Stimulated activated CD8-positive, alpha-beta memory T cell treated with anti-CD3 and anti-CD28 coated beads, Interleukin-12 subunit alpha, Interleukin-12 subunit beta, amount 100 ng/mL, for 24 hours (primary cell): ENCODE measurements around the gene PLA2G2F.

Experiments
- DNase-seq: peaks from one replicate; pipeline ENCODE4 v3.0.0-alpha.2; 2020; ENCODE audit errors: extremely low read depth

The PLA2G2F gene

GRCh38 chr1:20189664-20190063 lies 50.5 kb downstream of the PLA2G2F start:
- DNase-seq, result no peak

- DNase-seq, result no peak
Measured at GRCh38 chr1:20190256-20191160, 51.4 kb downstream of the PLA2G2F start.

GRCh38 chr1:20191266-20191825 lies 52.2 kb downstream of the PLA2G2F start:
- DNase-seq, result no peak

- DNase-seq, result no peak
Measured at GRCh38 chr1:20192364-20192763, 53.2 kb downstream of the PLA2G2F start.

GRCh38 chr1:20192871-20193411 lies 53.8 kb downstream of the PLA2G2F start:
- no peak for DNase-seq

- DNase-seq, result no peak
Measured at GRCh38 chr1:20194224-20194623, 55.1 kb downstream of the PLA2G2F start.

GRCh38 chr1:20194757-20195461 lies 55.8 kb downstream of the PLA2G2F start:
- peak; percentile 52 for DNase-seq

- no peak for DNase-seq
Measured at GRCh38 chr1:20195462-20195780, 56.3 kb downstream of the PLA2G2F start.

- DNase-seq, result no peak
Measured at GRCh38 chr1:20197329-20197791, 58.2 kb downstream of the PLA2G2F start.

- no peak for DNase-seq
Measured at GRCh38 chr1:20198296-20198695, 59.2 kb downstream of the PLA2G2F start.

- no peak for DNase-seq
Measured at GRCh38 chr1:20198918-20199317, 59.8 kb downstream of the PLA2G2F start.

- no peak for DNase-seq
Measured at GRCh38 chr1:20199403-20199802, 60.3 kb downstream of the PLA2G2F start.

GRCh38 chr1:20199840-20200239 lies 60.7 kb downstream of the PLA2G2F start:
- DNase-seq, result no peak
